ENCODE results near the gene PARL. TPM values are rescaled to one million over a fixed set of nuclear protein-coding genes. Genes with fewer than 3 reads are reported as not detected.
"Not testable (repeated sequence)": the region's sequence is repeated elsewhere in the genome, so short reads cannot be mapped to it uniquely, and the experiment has no call there.

Gene PARL
- total RNA-seq, 2 experiments from 2014 or later: 80.0 to 83.5 TPM

DNA sequence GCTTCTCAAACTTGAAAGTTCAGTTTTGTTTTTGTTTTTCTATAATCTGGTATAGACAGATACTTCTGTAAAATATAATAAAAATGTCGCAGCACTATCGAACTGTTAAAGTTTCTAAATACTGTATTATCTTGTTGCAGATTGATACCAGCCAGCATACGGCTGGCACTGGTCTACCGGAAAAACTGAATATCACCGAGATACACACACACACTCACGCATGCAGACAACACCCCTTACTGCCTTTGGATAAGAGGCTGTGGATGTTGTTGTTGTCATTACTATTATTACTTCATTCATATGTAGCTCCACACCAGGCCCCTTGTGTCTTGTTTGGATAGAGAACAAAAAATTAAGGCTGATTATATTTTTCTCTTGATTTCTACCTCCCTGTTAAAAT lies 91.7 kb downstream of the PARL start:
- Mint-ChIP-seq H3K9me3 (no peaks in the 10 kb centered on the region), H3K27me3 (no peaks in the 10 kb centered on the region), H3K4me1 (ENCODE audit: low read depth) (no peaks in the 10 kb centered on the region), H3K36me3 (ENCODE audit: low read depth) (peaks cover 63% of the 10 kb centered on the region), H3K4me3 (no peak overlapping the region), H3K27ac (no peak overlapping the region)
- TF ChIP-seq, protein P1, sequence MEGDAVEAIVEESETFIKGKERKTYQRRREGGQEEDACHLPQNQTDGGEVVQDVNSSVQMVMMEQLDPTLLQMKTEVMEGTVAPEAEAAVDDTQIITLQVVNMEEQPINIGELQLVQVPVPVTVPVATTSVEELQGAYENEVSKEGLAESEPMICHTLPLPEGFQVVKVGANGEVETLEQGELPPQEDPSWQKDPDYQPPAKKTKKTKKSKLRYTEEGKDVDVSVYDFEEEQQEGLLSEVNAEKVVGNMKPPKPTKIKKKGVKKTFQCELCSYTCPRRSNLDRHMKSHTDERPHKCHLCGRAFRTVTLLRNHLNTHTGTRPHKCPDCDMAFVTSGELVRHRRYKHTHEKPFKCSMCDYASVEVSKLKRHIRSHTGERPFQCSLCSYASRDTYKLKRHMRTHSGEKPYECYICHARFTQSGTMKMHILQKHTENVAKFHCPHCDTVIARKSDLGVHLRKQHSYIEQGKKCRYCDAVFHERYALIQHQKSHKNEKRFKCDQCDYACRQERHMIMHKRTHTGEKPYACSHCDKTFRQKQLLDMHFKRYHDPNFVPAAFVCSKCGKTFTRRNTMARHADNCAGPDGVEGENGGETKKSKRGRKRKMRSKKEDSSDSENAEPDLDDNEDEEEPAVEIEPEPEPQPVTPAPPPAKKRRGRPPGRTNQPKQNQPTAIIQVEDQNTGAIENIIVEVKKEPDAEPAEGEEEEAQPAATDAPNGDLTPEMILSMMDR (IDR thresholded peaks at IDR 0.05): no peak
- ChIA-PET POLR2A (no interaction called here), CTCF (no interaction called here)
- intact Hi-C loops (cut with micrococcal nuclease): no loop called here
- DNase-seq: no peak
- no peak for ATAC-seq

DNA sequence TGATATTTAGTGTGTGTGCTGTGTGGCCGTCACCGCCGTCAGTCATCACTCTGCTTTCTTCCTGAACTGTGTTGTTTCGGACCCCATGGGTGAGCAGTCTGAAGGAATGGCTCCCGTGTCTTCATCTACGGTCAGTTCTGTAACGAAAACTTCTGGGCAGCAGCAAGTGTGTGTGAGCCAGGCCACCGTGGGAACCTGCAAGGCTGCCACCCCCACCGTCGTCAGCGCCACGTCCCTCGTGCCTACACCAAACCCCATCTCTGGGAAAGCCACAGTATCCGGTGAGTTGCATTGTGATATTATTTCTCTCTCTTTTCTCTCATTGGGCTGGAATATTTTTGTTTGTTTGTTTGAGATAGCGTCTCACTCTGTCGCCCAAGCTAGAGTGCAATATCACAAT lies 94.0 kb downstream of the PARL start:
- Mint-ChIP-seq H3K27me3 (no peaks in the 10 kb centered on the region), H3K4me3 (no peak overlapping the region), H3K9me3 (no peaks in the 10 kb centered on the region), H3K27ac (no peak overlapping the region), H3K4me1 (ENCODE audit: low read depth) (no peaks in the 10 kb centered on the region), H3K36me3 (ENCODE audit: low read depth) (peaks cover 68% of the 10 kb centered on the region)
- no peak for DNase-seq
- no peak for ATAC-seq
- intact Hi-C loops (cut with micrococcal nuclease): no loop called here
- CTCF ChIA-PET: no interaction called here
- TF ChIP-seq, protein P1 (IDR thresholded peaks at IDR 0.05): no peak
- POLR2A ChIA-PET: no interaction called here

- peaks cover 68% of the 10 kb centered on the region for H3K36me3 Mint-ChIP-seq (ENCODE audit: low read depth)
- no peak overlapping the region for H3K4me3 Mint-ChIP-seq
- H3K4me1 Mint-ChIP-seq (ENCODE audit: low read depth): no peaks in the 10 kb centered on the region
- intact Hi-C loops (cut with micrococcal nuclease): no loop called here
- no peak overlapping the region for H3K27ac Mint-ChIP-seq
- ChIA-PET POLR2A (interaction anchor here (0.7 kb wide), 1 partner anchor 104 kb away, joined by 3 read pairs; no protein-coding TSS in a partner anchor), CTCF (no interaction called here)
- ATAC-seq: no peak
- no peaks in the 10 kb centered on the region for H3K9me3 Mint-ChIP-seq
- H3K27me3 Mint-ChIP-seq: no peaks in the 10 kb centered on the region
- no peak for DNase-seq
- TF ChIP-seq, protein P1 (IDR thresholded peaks at IDR 0.05): no peak
Measured at GRCh38 chr3:183789826-183790225, 94.9 kb downstream of the PARL start.

DNA sequence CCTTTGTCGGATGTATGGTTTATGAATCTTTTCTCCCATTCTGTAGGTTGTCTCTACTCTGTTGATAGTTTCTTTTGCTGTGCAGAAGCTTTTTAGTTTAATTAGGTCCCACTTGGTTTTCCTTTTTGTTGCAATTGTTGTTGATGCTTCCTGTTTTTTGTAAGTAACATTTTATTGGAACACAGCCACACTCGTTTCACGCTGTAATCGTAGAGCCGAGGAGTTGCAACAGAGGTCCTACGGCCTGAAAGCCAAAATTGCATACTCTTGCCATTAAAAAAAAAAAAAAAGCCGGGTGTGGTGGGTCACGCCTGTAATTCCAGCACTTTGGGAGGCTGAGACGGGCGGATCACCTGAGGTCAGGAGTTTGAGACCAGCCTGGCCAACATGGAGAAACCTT lies 100.2 kb downstream of the PARL start:
- H3K9me3 Mint-ChIP-seq; H3K27ac Mint-ChIP-seq; DNase-seq; intact Hi-C loops (cut with micrococcal nuclease); H3K27me3 Mint-ChIP-seq; H3K4me1 Mint-ChIP-seq (ENCODE audit: low read depth); H3K4me3 Mint-ChIP-seq; POLR2A ChIA-PET; CTCF ChIA-PET; ATAC-seq: not testable (repeated sequence)
- peaks cover 69% of the 10 kb centered on the region for H3K36me3 Mint-ChIP-seq (ENCODE audit: low read depth)

DNA sequence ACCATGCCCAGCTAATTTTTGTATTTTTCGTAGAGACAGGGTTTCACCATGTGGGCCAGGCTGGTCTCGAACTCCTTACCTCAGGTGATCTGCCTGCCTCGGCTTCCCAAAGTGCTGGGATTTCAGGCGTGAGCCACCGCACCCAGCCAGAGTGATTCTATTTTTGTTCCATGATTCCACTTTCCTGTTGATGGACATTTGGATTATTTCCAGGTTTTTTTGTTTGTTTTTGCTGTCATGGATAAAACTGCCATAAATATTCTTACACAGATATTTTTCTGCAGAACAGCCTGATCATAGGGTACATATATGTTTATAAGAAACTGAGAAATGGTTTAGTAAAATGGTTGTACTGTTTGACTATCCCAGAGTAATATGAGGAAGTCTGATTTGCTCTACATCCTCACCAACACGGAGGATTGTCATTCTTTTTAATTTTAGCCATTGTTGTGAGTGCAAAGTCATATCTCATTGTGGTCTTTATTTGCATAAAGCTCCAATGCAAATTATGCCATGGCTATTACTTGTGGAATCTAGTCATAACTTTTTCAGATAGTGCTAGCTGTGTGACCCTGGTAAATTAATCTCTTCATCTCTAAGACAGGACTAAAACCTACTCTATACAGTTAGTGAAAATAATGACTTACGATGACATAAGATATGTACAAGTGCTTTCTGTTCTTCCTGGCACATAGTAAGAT lies 102.0 kb downstream of the PARL start:
- Mint-ChIP-seq H3K27me3 (no peaks in the 10 kb centered on the region), H3K27ac (no peak overlapping the region), H3K4me3 (no peak overlapping the region), H3K36me3 (ENCODE audit: low read depth) (peaks cover 72% of the 10 kb centered on the region), H3K9me3 (no peaks in the 10 kb centered on the region), H3K4me1 (ENCODE audit: low read depth) (peaks cover 2% of the 10 kb centered on the region)
- TF ChIP-seq, protein P1 (IDR thresholded peaks at IDR 0.05): no peak
- POLR2A ChIA-PET: no interaction called here
- DNase-seq: no peak
- no peak for ATAC-seq
- intact Hi-C loops (cut with micrococcal nuclease): no loop called here
- CTCF ChIA-PET: no interaction called here

All from activated CD8-positive, alpha-beta T cell treated with anti-CD3 and anti-CD28 coated beads for 36 hours (primary cell).